HG02610 (cell line): ENCODE data around the gene CPNE8.

Experiments
- ATAC-seq: cut with Tn5 transposase; IDR thresholded peaks from one replicate; pipeline ENCODE4 v1.9.1; 2021; ENCODE audit warnings: mild to moderate bottlenecking, moderate library complexity; ENCODE audit not compliant: unreplicated experiment

Gene CPNE8

DNA sequence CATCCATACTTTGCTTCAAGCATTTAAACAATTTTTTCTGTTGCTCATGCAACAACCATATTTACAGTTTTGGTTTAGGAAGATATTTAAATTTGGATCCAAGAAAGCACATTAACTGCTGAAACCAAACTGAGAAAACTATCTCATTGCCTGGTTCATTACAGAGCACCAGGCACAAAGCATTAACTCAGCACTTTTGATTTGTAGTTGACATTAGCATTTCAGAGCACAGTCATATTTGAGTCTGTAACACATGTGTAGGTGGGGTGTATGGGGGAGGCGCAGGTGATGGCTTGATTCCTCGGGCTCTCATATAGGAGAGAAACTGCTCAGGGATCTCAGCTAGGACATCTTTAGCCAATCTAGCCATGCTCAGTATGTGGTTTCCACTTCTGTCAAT lies 251.7 kb downstream of the CPNE8 start:
- no peak for ATAC-seq

GRCh38 chr12:38648813-38649212 lies 256.6 kb downstream of the CPNE8 start:
- ATAC-seq: no peak

- ATAC-seq: no peak
Measured at GRCh38 chr12:38646146-38646545, 259.2 kb downstream of the CPNE8 start.

DNA sequence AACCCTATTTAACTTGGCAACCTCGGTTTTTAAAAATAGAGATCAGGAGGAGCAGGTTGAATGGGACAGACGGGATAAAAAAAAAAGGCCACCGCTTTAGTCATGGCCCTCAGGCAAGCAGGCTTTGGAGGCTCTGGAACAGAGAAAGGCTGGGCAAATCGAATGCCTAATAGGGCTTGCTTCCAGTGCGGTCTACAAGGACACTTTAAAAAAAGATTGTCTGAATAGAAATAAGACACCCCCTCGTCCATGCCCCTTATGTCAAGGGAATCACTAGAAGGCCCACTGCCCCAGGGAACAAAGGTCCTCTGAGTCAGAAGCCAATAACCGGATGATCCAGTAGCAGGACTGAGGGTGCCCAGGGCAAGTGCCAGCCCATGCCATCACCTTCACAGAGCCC lies 265.8 kb downstream of the CPNE8 start:
- ATAC-seq: no peak

GRCh38 chr12:38638401-38638800 lies 267.0 kb downstream of the CPNE8 start:
- ATAC-seq: no peak

DNA sequence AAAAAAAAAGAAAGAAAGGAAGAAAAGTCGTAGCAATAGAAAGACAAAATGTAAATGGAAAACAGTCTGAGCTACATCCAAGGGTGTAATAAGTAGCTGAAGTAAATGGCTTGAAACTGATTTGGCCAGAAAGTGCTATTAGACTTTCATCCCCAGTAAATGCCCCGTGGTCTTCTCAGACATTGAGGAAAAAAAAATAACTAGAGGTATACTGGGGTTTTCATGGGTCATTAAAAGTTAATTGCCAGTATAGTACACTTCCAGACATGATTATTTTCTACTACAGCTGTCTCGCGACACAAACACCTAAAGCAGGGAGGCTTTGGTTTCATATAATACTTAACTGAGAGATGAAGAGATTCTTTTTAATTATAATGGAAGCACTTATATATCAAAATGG lies 271.9 kb downstream of the CPNE8 start:
- ATAC-seq: no peak

DNA sequence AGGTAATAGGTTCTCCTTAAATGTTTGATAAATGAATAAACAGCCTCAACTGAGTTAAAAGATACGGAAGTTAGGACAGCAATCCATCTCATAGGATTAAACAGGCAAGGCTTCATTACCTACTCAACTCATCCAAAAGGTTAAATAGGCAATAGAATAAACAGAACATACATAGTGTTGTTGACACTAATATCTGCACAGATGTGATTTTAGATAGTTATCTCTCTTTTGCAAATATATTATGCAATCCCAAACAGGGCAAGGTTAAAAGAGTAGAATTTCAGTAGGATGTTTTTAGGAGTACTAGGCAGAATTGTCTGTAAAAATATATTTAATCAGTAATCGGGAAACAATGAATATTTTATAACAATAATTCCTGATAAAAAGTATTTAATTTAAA lies 276.3 kb downstream of the CPNE8 start:
- no peak for ATAC-seq

- no peak for ATAC-seq
Measured at GRCh38 chr12:38628288-38628687, 277.1 kb downstream of the CPNE8 start.

- ATAC-seq: no peak
Measured at GRCh38 chr12:38625306-38625705, 280.1 kb downstream of the CPNE8 start.

- no peak for ATAC-seq
Measured at GRCh38 chr12:38614171-38614570, 291.2 kb downstream of the CPNE8 start.

GRCh38 chr12:38610808-38611350 lies 294.5 kb downstream of the CPNE8 start:
- no peak for ATAC-seq

GRCh38 chr12:38607295-38607694 lies 298.1 kb downstream of the CPNE8 start:
- no peak for ATAC-seq
